Ovary (tissue), 9 donors: Measurements from ENCODE around the gene CD14. TPM values are rescaled to one million over a fixed set of nuclear protein-coding genes. Genes with fewer than 3 reads are reported as not detected.
"Not testable (repeated sequence)": the region's sequence is repeated elsewhere in the genome, so short reads cannot be mapped to it uniquely, and the experiment has no call there.

Experiments
- DNase-seq, 5 donors: peaks; one replicate each; pipeline ENCODE4 v3.0.0-alpha.2; 2019 to 2020
- H3K27ac ChIP-seq, 2 donors: fragments of 200-600 bp; one replicate each; pipeline versions ENCODE4 v1.5.1 to v1.8.0; 2019 to 2022
- H3K27me3 ChIP-seq: fragments of 200-600 bp; one replicate; pipeline ENCODE4 v1.8.0; 2022
- H3K36me3 ChIP-seq: fragments of 200-600 bp; sonication (generic); one replicate; pipeline ENCODE4 v1.5.1; 2019
- H3K4me1 ChIP-seq: one replicate; pipeline ENCODE4 v1.8.1; 2013; ENCODE audit warnings: mild to moderate bottlenecking, moderate library complexity; ENCODE audit not compliant: insufficient read depth
- H3K4me3 ChIP-seq: fragments of 200-600 bp; sonication (generic); one replicate; pipeline ENCODE4 v1.5.1; 2017
- H3K9me3 ChIP-seq, 2 donors: fragments of 200-600 bp in 1 of 2; sonication (generic) in 1 of 2; one replicate each; pipeline versions ENCODE4 v1.5.1 to v1.8.1; 2013 to 2019; ENCODE audit warnings: mild to moderate bottlenecking in 1 of 2, moderate library complexity in 1 of 2
- EP300 ChIP-seq: sonication (generic); formaldehyde crosslinking; IDR thresholded peaks from one replicate; pipeline ENCODE4 v1.6.1; 2017; ENCODE audit warnings: antibody characterized with exemption
- POLR2A ChIP-seq: fragments of 450-650 bp; IDR thresholded peaks from one replicate; pipeline ENCODE4 v1.6.1; 2017; ENCODE audit warnings: antibody characterized with exemption, mild to moderate bottlenecking, moderate library complexity
- WGBS, 3 donors: extraction: QIAGEN DNeasy Blood & Tissue Kit in 1 of 3; methylation state at CpG; one replicate each; pipeline versions ENCODE4 v1.1.5 to v1.1.7; 2013 to 2017; 5-methylcytosine and 5-hydroxymethylcytosine counted together
- intact Hi-C, 4 donors: fragments of 100-400 bp; cut with DNase I; formaldehyde crosslinking; loops; one replicate each; pipeline versions ENCODE4 v1.11.0 to v1.15.1; 2022 to 2023
- polyA plus RNA-seq, 2 donors: library from polyadenylated mRNA; stranded (reverse); fragments of 200-250 nt in 1 of 2; fragments of 350-450 nt in 1 of 2; fragmentation: Illumina TruSeq in 1 of 2; extraction: RNeasy Lipid Tissue Mini Kit (QIAGEN cat#74804) in 1 of 2; gene quantifications; one replicate each; pipeline ENCODE4 v1.2.3, GENCODE V29; 2013 to 2014
- total RNA-seq, 7 donors: library from RNA; depleted of rRNA in 2 of 7; stranded (reverse); fragments of >200 nt in 2 of 7; fragmentation: NEBNext Ultra II Directional in 3 of 7; extraction: Animal tissue kit (Norgen Biotek cat#: 25700) in 3 of 7; gene quantifications; one replicate each; pipeline versions ENCODE4 v1.1.0 to v1.2.4, GENCODE V29; 2016 to 2023
- TF ChIP-seq, protein P1 (sequence below), 3 donors: fragments of 450-650 bp in 2 of 3; fragments of 200-600 bp in 1 of 3; IDR thresholded peaks; one replicate each; pipeline versions ENCODE4 v1.5.1 to v1.8.0; 2016 to 2022; ENCODE audit warnings: antibody characterized with exemption in 3 of 3, mild to moderate bottlenecking in 1 of 3
- donor health status: DM: no; HTN: no; CAD: no; lungs with moderate emphysema.
- donor health status: DM: no; HTN: no; CAD: no.
- donor health status: Bipolar disorder and iron deficiency.
- donor health status: DM: yes; HTN: yes; CAD: no.
- donor health status: DM: no; HTN: no; CAD: no.
- donor health status: DM: yes; HTN: yes; CAD: no.

Gene CD14
- total and polyA plus RNA-seq, 9 donors: 8.7 to 96.0 (median 37.7) TPM

DNA sequence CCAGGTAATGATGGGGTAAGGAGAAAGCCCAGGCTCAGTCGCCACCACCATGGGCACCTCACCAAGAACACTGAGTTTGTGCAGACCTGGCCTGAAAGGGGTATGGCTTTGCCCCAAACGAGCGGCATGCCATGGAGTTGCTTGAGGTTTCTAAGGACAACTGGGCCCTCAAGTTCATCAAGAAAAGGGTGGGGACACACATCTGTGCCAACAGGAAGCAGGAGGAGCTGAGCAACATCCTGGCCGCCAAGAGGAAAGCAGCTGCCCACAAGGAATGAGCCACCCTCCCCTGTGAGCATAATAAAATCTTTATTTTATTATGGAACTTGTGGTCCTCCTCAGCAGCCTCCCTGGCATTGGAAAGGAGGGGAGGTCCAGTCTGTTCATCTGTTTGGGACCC is 23.8 kb downstream of the CD14 start:
- no peak overlapping the region for H3K4me3 ChIP-seq
- DNase-seq: no peak
- 71 to 78% (median 76%) methylated on average over 4 of the region's 4 CpGs for WGBS, 3 donors
- H3K4me1 ChIP-seq: no peaks in the 10 kb centered on the region
- intact Hi-C loops: no loop called here
- no peaks in the 10 kb centered on the region for H3K27me3 ChIP-seq
- no peaks in the 10 kb centered on the region for H3K36me3 ChIP-seq
- no peak overlapping the region for H3K27ac ChIP-seq
- H3K9me3 ChIP-seq: no peaks in the 10 kb centered on the region
- TF ChIP-seq, protein P1, sequence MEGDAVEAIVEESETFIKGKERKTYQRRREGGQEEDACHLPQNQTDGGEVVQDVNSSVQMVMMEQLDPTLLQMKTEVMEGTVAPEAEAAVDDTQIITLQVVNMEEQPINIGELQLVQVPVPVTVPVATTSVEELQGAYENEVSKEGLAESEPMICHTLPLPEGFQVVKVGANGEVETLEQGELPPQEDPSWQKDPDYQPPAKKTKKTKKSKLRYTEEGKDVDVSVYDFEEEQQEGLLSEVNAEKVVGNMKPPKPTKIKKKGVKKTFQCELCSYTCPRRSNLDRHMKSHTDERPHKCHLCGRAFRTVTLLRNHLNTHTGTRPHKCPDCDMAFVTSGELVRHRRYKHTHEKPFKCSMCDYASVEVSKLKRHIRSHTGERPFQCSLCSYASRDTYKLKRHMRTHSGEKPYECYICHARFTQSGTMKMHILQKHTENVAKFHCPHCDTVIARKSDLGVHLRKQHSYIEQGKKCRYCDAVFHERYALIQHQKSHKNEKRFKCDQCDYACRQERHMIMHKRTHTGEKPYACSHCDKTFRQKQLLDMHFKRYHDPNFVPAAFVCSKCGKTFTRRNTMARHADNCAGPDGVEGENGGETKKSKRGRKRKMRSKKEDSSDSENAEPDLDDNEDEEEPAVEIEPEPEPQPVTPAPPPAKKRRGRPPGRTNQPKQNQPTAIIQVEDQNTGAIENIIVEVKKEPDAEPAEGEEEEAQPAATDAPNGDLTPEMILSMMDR (IDR thresholded peaks at IDR 0.05): no peak
- no peak for TF ChIP-seq POLR2A
- TF ChIP-seq EP300: no peak

DNA sequence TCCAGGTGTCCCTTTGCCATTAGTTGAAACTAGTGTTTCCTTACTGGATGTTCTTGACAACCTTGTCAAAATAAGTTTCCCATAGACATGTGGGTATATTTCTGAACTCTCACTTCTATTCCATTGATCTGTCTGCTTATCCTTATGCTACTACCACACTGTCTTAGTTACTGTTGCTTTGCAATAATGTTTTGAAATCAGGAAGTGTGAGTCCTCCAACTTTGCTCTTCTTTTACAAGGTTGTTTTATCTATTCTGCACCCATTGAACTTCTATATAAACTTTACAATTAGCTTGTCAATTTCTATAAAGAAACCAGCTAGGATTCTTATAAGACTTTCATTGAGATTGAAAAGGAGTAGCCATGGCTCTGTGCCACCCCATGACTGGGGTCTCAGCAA is 24.3 kb downstream of the CD14 start:
- Histone ChIP-seq H3K27me3 (no peaks in the 10 kb centered on the region), H3K4me1 (no peaks in the 10 kb centered on the region), H3K27ac (no peak overlapping the region), H3K4me3 (no peak overlapping the region), H3K36me3 (no peaks in the 10 kb centered on the region), H3K9me3 (no peaks in the 10 kb centered on the region)
- no peak for DNase-seq
- TF ChIP-seq POLR2A (no peak), EP300 (no peak)
- TF ChIP-seq, protein P1 (IDR thresholded peaks at IDR 0.05): no peak
- intact Hi-C loops: no loop called here

DNA sequence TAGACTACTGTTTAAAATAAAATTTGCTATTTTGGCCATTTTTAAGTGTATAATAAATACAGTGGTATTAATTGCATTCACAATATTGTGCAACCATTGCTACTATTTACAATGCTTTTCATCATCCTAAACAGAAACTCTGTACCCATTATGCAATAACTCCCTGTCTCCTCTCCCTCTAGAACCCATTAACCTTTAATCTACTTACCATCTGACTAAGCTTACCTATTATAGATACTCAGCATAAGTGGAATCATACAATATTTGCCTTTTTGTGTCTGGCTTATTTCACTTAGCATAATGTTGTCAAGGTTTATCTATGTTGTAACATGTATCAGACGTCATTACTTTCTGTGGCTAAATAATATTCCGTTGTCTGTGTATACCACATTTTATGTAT is 25.9 kb downstream of the CD14 start:
- TF ChIP-seq, protein P1 (IDR thresholded peaks at IDR 0.05): no peak
- TF ChIP-seq EP300 (no peak), POLR2A (no peak)
- Histone ChIP-seq H3K9me3 (no peaks in the 10 kb centered on the region), H3K27ac (no peak overlapping the region), H3K4me1 (no peaks in the 10 kb centered on the region), H3K36me3 (no peaks in the 10 kb centered on the region), H3K27me3 (no peaks in the 10 kb centered on the region), H3K4me3 (no peak overlapping the region)
- 81 to 82% (median 82%) methylated on average over 2 of the region's 2 CpGs for WGBS, 3 donors
- DNase-seq: no peak
- intact Hi-C loops: no loop called here

DNA sequence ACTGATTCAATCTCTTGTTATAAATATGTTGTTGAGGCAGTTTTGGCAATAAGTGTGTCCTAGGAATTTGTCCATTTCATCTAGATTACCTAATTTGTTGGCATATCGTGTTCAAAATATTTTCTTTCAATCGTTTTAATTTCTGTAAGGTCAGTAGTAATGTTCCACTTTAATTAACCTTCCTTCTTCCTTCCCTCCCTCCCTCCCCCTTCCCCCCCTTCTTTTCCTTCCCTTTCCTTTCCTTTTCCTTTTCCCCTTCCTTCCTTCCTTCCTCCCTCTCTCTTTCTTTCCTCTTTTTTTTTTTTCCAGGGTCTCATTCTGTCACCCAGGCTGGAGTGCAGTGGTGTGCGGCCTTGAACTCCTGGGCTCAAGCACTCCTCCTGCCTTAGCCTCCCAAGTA is 27.1 kb downstream of the CD14 start:
- TF ChIP-seq, protein P1 (IDR thresholded peaks at IDR 0.05): no peak
- TF ChIP-seq POLR2A (no peak), EP300 (no peak)
- no peak overlapping the region for H3K4me3 ChIP-seq
- WGBS, 3 donors: 67 to 86% (median 71%) methylated on average over 3 of the region's 3 CpGs

DNA sequence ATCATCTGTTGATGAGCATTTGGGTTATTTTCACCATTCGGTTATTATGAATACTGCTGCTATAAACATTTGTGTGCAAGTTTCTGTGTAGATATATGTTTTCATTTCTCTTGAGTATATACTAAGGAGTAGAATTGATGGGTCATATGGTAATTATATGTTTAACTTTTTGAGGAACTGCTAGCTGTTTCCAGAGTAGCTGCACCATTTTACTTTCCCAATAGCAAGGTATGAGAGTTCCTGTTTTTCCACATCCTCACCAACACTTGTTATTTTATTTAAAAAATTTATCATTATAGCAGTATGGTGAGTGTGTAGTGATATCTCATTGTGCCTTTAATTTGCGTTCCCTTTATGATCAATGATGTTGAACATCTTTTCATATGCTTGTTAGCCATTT is 29.2 kb downstream of the CD14 start:
- no peaks in the 10 kb centered on the region for H3K4me1 ChIP-seq
- WGBS, 3 donors: 91 to 95% (median 94%) methylated on average over 2 of the region's 2 CpGs
- DNase-seq: no peak
- no peak overlapping the region for H3K27ac ChIP-seq
- no peaks in the 10 kb centered on the region for H3K9me3 ChIP-seq
- no peaks in the 10 kb centered on the region for H3K36me3 ChIP-seq
- no peak overlapping the region for H3K4me3 ChIP-seq
- intact Hi-C loops: no loop called here
- H3K27me3 ChIP-seq: no peaks in the 10 kb centered on the region
- TF ChIP-seq POLR2A (no peak), EP300 (no peak)
- TF ChIP-seq, protein P1 (IDR thresholded peaks at IDR 0.05): no peak

More for the DNA sequence above, 27.1 kb downstream of the CD14 start:
- DNase-seq: no peak
- H3K27me3 ChIP-seq: no peaks in the 10 kb centered on the region
- no peak overlapping the region for H3K27ac ChIP-seq
- intact Hi-C loops: no loop called here
- no peaks in the 10 kb centered on the region for H3K4me1 ChIP-seq
- H3K36me3 ChIP-seq: no peaks in the 10 kb centered on the region
- no peaks in the 10 kb centered on the region for H3K9me3 ChIP-seq

DNA sequence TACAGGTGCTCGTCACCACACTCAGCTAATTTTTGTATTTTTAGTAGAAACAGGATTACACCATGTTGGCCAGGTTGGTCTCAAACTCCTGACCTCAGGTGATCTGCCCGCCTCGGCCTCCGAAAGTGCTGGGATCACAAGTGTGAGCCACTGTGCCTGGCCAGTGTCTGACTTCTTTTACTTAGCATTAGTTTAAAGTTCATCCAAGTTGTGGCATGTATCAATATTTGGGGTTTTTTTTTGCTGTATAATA is 29.6 kb downstream of the CD14 start:
- H3K4me3 ChIP-seq, H3K36me3 ChIP-seq, H3K27ac ChIP-seq, H3K27me3 ChIP-seq, H3K9me3 ChIP-seq, DNase-seq, H3K4me1 ChIP-seq, intact Hi-C loops: not testable (repeated sequence)
- 91 to 96% (median 95%) methylated on average over 4 of the region's 4 CpGs for WGBS, 3 donors
